GM18508 (cell line): ENCODE results near the gene GJD3.

Source experiments
- ATAC-seq: cut with Tn5 transposase; IDR thresholded peaks from one replicate; pipeline ENCODE4 v1.9.1; 2021; ENCODE audit warnings: moderate number of reproducible peaks; ENCODE audit not compliant: insufficient read depth, unreplicated experiment

The GJD3 gene

GRCh38 chr17:40354221-40355122 lies 10.1 kb downstream of the GJD3 start:
- no peak for ATAC-seq

DNA sequence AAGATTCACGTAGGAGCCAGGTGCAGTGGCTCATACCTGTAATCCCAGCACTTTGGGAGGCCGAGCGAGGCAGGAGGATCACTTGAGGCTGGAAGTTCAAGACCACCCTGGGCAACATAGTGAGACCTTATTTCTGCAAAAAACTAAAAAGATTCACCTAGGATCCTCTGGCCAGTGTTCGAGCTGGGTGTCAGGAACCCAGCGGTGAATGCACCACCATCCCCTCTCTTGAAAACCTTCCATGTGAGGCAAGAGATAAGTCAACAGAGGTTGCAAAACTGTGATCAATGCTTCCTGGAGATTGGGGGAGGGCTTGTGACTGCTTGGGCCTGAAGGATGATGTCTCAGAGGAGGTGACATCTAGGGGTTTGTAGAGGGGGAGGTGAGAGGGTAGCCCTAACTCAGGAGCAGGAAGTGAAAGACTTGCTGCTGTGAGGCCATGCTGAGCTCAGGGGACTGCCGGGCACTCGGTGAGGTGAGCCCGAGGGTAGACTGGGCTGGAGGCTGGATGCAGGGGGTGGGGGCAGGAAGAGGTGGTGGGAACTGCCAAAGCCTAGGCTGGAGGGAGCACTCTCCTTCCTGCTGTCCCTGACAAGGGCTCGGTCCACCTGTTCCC lies 11.7 kb downstream of the GJD3 start:
- ATAC-seq, result no peak

GRCh38 chr17:40352237-40352778 lies 12.2 kb downstream of the GJD3 start:
- ATAC-seq, result no peak

DNA sequence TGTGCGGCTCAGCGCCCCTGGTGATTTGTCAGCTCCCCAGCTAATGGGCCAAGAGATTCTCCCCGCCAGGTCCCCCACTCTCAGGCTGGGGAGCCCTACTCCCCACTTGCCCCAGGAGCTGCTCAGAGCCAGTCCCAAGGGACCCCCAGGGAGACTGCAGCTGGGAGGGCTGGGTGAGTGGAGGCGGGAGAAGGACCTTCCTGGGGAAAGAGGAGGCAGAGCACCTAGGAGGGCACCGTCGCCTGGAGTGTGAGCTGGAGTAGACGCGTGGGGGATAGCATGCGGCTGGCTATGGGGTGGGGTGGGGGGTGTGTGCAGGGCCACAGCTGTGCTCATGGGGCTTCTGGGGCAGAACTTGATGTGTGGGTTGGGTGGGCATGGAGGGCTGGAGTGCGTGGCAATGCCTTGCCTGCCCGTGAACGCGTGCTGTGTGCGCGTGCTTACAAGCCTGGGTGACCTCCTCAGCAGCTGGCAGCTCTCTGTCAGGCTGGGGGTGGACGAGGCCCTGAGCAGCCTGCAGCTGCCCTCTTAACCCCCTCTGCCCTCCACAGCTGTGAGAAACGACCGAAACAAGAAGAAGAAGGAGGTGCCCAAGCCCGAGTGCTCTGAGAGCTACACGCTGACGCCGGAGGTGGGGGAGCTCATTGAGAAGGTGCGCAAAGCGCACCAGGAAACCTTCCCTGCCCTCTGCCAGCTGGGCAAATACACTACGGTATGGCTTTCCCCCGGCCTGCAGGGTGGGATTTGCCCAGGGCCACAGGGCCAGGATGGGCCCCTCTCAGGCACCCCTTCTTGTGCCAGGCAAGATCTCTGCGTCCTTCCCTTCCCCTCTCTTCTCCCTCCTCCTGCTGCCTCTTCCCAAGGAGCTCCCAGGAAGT lies 12.9 kb downstream of the GJD3 start:
- no peak for ATAC-seq

DNA sequence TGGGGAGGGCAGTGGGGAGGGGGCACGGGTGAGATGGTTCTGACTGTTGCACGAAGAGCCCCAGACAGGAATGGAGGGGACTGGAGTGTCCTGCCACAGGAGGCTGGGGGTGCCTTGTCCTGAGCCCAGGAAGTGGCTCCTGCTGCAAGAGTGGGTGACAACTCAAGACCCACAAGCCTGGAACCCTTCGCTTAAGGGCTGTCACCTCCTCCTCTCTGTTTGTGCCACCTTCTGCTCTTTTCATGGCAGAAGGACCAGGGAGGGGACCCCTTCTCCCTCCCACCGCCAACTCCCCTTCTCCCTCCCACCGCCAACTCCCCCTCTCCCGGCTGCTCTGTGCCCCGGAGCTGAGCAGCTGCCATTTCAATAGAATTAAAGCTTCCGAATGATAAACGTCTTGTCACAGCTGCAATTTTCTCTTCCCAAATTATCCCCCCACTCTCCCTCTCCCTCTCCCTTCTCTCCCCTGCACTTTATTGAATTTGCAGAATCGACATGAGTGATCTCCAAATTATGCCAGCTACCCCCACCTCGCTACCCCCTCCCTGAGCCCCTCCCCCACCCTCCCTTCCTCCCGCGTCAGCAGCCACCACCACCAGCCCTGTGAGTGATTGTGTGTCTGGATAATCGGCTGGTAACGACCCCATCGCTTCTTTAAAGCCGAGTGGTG lies 13.7 kb downstream of the GJD3 start:
- ATAC-seq, result no peak

- no peak for ATAC-seq
Observed at GRCh38 chr17:40349895-40350688, 14.4 kb downstream of the GJD3 start.

DNA sequence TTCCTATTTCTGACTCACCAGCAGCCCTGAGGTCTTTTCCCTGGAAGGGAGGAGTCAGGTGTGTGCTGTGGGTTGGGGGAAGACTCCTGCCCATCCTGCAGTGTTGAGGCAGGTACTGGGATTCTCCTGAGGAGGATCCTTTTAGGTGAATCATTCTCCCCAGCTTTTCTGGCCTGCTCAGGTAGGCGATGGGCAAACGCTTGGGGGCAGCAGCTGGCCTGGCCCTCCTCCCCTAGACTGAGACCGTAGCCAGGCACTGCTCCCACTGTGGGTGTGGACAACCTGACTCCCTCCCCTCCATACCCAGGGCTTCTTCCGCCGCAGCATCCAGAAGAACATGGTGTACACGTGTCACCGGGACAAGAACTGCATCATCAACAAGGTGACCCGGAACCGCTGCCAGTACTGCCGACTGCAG lies 15.1 kb downstream of the GJD3 start:
- no peak for ATAC-seq

DNA sequence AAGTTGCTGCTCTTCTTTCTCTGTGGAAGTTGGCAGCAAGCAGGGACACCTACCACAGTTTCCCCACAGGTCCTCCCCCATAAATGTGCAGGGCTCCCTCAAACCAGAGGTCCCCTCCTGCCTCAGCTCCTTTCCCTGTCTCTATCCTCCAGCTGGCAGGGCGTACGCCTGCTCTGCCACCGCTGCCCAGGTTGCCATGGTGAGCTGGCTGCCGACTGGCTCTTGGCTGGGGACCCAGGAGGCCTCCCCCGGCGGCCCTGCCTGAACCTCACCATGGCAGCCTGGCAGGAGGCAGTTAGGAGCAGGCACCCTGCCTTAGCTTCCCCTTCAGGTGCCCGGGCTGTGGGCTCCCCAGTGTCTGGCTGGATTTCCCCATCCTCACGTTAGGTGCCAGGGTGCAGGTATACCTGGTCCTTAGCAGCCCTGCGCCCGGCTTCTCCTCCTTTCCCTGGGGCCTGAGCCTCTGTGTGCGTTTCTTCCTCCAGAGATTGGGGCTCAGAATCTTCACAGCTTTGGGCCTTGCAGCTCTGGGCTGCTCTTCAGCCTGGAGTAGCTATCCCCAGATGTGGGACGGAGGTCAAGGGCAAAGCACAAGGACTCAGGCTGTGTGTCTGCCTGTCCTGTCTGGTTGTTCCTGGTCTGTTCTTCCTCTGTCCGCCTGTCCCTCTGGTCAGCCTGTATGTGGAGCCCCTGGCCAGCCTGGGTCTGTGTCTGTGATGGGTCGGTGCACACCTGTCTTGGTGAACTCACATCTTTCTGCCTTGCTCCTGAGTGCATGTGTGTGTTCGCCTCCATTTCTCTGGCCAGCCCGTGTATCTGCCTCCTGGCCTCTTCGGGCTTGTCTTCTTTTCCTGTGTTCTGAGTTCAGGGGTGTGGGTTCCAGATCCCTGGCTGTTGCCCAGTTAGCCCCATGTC lies 15.7 kb downstream of the GJD3 start:
- ATAC-seq, result no peak

DNA sequence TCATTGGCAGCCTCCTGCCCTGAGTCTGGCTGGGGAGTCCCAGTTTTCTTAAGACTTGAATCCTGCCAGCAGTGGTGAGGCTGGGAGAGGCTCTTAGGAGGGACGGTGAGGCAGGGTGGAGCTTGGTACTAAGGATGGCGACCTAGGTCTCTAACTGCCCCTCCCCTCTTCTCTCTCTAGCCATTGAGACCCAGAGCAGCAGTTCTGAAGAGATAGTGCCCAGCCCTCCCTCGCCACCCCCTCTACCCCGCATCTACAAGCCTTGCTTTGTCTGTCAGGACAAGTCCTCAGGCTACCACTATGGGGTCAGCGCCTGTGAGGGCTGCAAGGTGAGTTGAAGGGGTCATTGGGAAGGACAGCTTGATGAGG lies 16.4 kb downstream of the GJD3 start:
- no peak for ATAC-seq

GRCh38 chr17:40347319-40348135 lies 17.0 kb downstream of the GJD3 start:
- ATAC-seq, result no peak

GRCh38 chr17:40346765-40347158 lies 17.8 kb downstream of the GJD3 start:
- no peak for ATAC-seq

GRCh38 chr17:40345994-40346764 lies 18.4 kb downstream of the GJD3 start:
- no peak for ATAC-seq

DNA sequence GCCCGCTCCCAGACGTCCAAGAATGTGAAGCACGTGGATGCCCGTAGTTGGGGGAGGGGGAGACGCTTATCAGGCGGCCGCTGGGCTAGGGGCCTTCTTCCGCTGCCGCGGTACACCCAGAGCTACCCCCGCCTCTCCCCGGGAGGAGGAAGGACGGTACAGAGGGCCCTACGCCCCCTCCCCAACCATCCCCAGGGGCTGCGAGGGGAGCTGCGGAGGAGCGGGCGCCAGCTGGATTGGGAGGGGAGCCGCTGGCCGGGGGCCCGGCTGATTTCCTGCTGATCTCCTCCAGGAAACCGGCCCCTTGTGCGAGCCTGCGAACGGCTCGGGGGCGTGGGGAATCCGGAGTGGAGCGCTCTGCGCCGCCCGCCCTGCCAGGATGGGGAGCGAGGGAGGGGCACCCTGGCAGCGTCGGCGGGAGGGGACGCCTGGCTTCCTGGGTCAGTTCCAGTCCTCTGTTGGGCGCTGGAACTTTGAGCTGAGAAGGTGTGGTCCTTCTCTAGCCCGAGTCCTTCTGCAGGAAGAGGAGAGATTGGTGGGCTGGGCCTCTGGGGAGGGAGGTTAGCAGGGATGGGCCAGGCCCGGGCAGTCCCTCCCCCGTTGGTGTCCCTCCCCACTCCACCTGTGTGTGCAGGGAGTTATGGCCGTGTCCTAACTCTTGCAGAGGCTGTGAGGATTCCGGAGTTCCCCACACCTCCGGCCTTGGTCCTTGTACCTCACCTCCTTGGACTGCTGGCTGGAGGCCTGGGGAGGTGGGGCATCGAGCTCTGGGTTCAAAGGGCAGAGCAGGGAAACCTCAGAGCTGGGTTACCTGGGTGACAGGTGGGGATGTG lies 19.2 kb downstream of the GJD3 start:
- no peak for ATAC-seq

DNA sequence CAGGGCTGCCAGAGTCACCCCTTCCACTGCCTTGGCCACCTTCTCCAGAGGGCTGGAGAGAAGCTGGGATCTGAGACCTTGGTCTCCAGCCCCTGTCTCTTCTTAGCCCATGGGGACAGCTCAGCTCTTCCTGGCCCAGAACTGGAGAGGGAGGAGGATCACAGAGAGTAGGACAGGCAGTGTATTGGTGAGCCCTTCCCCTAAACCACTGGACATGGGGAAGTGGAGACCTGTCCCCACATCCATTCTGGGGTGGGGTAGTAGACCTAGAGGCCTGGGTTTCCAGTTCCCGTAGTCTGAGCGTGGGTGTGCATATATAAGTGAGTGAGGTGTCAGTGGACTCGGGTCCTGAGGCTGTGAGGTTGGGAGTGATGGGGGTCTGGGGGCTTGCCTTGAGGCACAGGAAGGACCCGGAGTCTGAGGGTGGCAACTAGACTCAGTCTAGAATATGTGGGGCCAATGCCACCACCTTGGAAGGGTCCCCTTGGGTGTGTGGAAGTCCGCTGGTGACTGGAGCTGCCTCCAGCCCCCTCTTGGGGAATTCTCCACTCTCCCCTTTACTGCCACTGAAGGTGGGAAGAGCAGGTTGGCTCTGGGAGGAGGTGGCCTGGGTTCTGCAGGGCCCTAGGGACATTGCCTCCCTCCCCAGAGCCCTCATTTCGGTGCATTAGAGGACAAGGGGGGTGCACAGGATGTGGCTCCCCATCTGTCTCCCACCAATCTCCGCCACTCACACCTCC lies 19.9 kb downstream of the GJD3 start:
- ATAC-seq, result no peak
